Muscle layer of colon (tissue), 2 donors: Measurements from ENCODE around the gene KDM6B.
"Not testable (repeated sequence)": the region's sequence is repeated elsewhere in the genome, so short reads cannot be mapped to it uniquely, and the experiment has no call there.

ENCODE experiments used
- H3K27ac ChIP-seq: one replicate; pipeline ENCODE4 v1.7.0; 2013; ENCODE audit warnings: low read depth, mild to moderate bottlenecking, low read length, moderate library complexity
- H3K27me3 ChIP-seq, 2 donors: one replicate each; pipeline ENCODE4 v1.7.0; 2013; ENCODE audit warnings: low read length in 2 of 2, mild to moderate bottlenecking in 2 of 2; ENCODE audit not compliant: insufficient read depth in 2 of 2, control insufficient read depth in 1 of 2
- H3K36me3 ChIP-seq: one replicate; pipeline ENCODE4 v1.7.0; 2013; ENCODE audit warnings: mild to moderate bottlenecking, low read length; ENCODE audit not compliant: insufficient read depth
- H3K4me1 ChIP-seq: one replicate; pipeline ENCODE4 v1.7.0; 2013; ENCODE audit warnings: mild to moderate bottlenecking, low read length; ENCODE audit not compliant: insufficient read depth
- H3K4me3 ChIP-seq, 2 donors: one replicate each; pipeline ENCODE4 v1.7.0; 2013; ENCODE audit warnings: low read length in 2 of 2, low read depth in 1 of 2, mild to moderate bottlenecking in 1 of 2, moderate library complexity in 1 of 2
- H3K9ac ChIP-seq: one replicate; pipeline ENCODE4 v1.7.0; 2013; ENCODE audit warnings: low read length
- H3K9me3 ChIP-seq: one replicate; pipeline ENCODE4 v1.7.0; 2013; ENCODE audit warnings: mild to moderate bottlenecking, low read length
- donor health status: abdominal sarcoma.
- donor health status: Adenocarcinoma of cecum.

KDM6B gene

GRCh38 chr17:7807206-7807605, 26.8 kb upstream of the KDM6B start:
- Histone ChIP-seq H3K27ac (no peak overlapping the region), H3K9ac (no peak overlapping the region), H3K4me3 (no peak overlapping the region), H3K27me3 (no peaks in the 10 kb centered on the region), H3K36me3 (no peaks in the 10 kb centered on the region), H3K9me3 (no peaks in the 10 kb centered on the region), H3K4me1 (no peaks in the 10 kb centered on the region)

- Histone ChIP-seq H3K27ac (no peak overlapping the region), H3K9me3 (no peaks in the 10 kb centered on the region), H3K36me3 (no peaks in the 10 kb centered on the region), H3K27me3 (no peaks in the 10 kb centered on the region), H3K9ac (no peak overlapping the region), H3K4me3 (no peak overlapping the region), H3K4me1 (no peaks in the 10 kb centered on the region)
Observed at GRCh38 chr17:7809086-7809790, 24.8 kb upstream of the KDM6B start.

GRCh38 chr17:7809791-7810343, 24.1 kb upstream of the KDM6B start:
- not testable (repeated sequence) for H3K4me3 ChIP-seq, H3K9ac ChIP-seq, H3K27me3 ChIP-seq, H3K27ac ChIP-seq, H3K9me3 ChIP-seq, H3K4me1 ChIP-seq, H3K36me3 ChIP-seq

- Histone ChIP-seq H3K9ac (no peak overlapping the region), H3K4me1 (no peaks in the 10 kb centered on the region), H3K27me3 (no peaks in the 10 kb centered on the region), H3K27ac (no peak overlapping the region), H3K36me3 (no peaks in the 10 kb centered on the region), H3K9me3 (no peaks in the 10 kb centered on the region), H3K4me3 (no peak overlapping the region)
Observed at GRCh38 chr17:7811251-7811650, 22.8 kb upstream of the KDM6B start.

- Histone ChIP-seq H3K4me1 (no peaks in the 10 kb centered on the region), H3K27me3 (no peaks in the 10 kb centered on the region), H3K27ac (no peak overlapping the region), H3K9me3 (no peaks in the 10 kb centered on the region), H3K9ac (no peak overlapping the region), H3K4me3 (no peak overlapping the region), H3K36me3 (no peaks in the 10 kb centered on the region)
Observed at GRCh38 chr17:7814969-7815368, 19.0 kb upstream of the KDM6B start.

GRCh38 chr17:7816926-7817642, 16.9 kb upstream of the KDM6B start:
- H3K4me3 ChIP-seq, result no peak overlapping the region
- H3K9me3 ChIP-seq, result no peaks in the 10 kb centered on the region
- no peaks in the 10 kb centered on the region for H3K27me3 ChIP-seq
- H3K4me1 ChIP-seq, result no peaks in the 10 kb centered on the region
- no peak overlapping the region for H3K9ac ChIP-seq
- H3K27ac ChIP-seq, result no peak overlapping the region
- H3K36me3 ChIP-seq, result no peaks in the 10 kb centered on the region

GRCh38 chr17:7817643-7817964, 16.4 kb upstream of the KDM6B start:
- H3K27ac ChIP-seq, result no peak overlapping the region
- H3K4me1 ChIP-seq, result no peaks in the 10 kb centered on the region
- H3K9me3 ChIP-seq, result no peaks in the 10 kb centered on the region
- no peak overlapping the region for H3K9ac ChIP-seq
- no peak overlapping the region for H3K4me3 ChIP-seq
- H3K27me3 ChIP-seq, result no peaks in the 10 kb centered on the region
- H3K36me3 ChIP-seq, result no peaks in the 10 kb centered on the region

- no peaks in the 10 kb centered on the region for H3K9me3 ChIP-seq
- H3K9ac ChIP-seq, result no peak overlapping the region
- no peaks in the 10 kb centered on the region for H3K4me1 ChIP-seq
- no peaks in the 10 kb centered on the region for H3K36me3 ChIP-seq
- no peak overlapping the region for H3K27ac ChIP-seq
- no peaks in the 10 kb centered on the region for H3K27me3 ChIP-seq
- H3K4me3 ChIP-seq, result no peak overlapping the region
Observed at GRCh38 chr17:7818026-7818425, 16.0 kb upstream of the KDM6B start.

- no peak overlapping the region for H3K4me3 ChIP-seq
- no peaks in the 10 kb centered on the region for H3K9me3 ChIP-seq
- no peaks in the 10 kb centered on the region for H3K36me3 ChIP-seq
- no peaks in the 10 kb centered on the region for H3K27me3 ChIP-seq
- H3K4me1 ChIP-seq, result no peaks in the 10 kb centered on the region
- H3K27ac ChIP-seq, result no peak overlapping the region
- H3K9ac ChIP-seq, result no peak overlapping the region
Observed at GRCh38 chr17:7818746-7819645, 15.0 kb upstream of the KDM6B start.

GRCh38 chr17:7820231-7820630, 13.8 kb upstream of the KDM6B start:
- Histone ChIP-seq H3K4me1 (no peaks in the 10 kb centered on the region), H3K9ac (no peak overlapping the region), H3K4me3 (no peak overlapping the region), H3K27ac (no peak overlapping the region), H3K27me3 (no peaks in the 10 kb centered on the region), H3K36me3 (no peaks in the 10 kb centered on the region), H3K9me3 (no peaks in the 10 kb centered on the region)

- Histone ChIP-seq H3K36me3 (no peaks in the 10 kb centered on the region), H3K9ac (no peak overlapping the region), H3K4me3 (no peak overlapping the region), H3K27me3 (no peaks in the 10 kb centered on the region), H3K9me3 (no peaks in the 10 kb centered on the region), H3K27ac (no peak overlapping the region), H3K4me1 (no peaks in the 10 kb centered on the region)
Observed at GRCh38 chr17:7822126-7822525, 11.9 kb upstream of the KDM6B start.
